Measurements from ENCODE around the gene SPINDOC.

GRCh38 chr11:63872800-63873197, 59.5 kb downstream of the SPINDOC start:
- TF ChIP-seq CTCF (conservative IDR thresholded peaks at IDR 0.05; ENCODE audit: low read depth, low read length): no peak
- no peak for TF ChIP-seq EZH2 (IDR thresholded peaks at IDR 0.05; ENCODE audit: borderline replicate concordance, low read depth, low read length, poor library complexity, severe bottlenecking)
